SU-DHL-6 (cell line): Measurements from ENCODE around the gene KCNJ1.

Experiments
- EZH2phosphoT487 ChIP-seq: fragments of 200-600 bp; sonication (generic), shearing (Covaris generic); conservative IDR thresholded peaks from 2 replicates; pipeline ENCODE4 v1.6.1; 2018; ENCODE audit warnings: mild to moderate bottlenecking, antibody characterized with exemption, low read length, moderate library complexity, mixed read lengths
- TF ChIP-seq, protein P1 (sequence below): fragments of 200-600 bp; sonication (generic); IDR thresholded peaks from one replicate; pipeline ENCODE4 v1.5.1; 2017; ENCODE audit warnings: antibody characterized with exemption, mild to moderate bottlenecking, low read length, moderate library complexity; ENCODE audit not compliant: insufficient read depth, poor library complexity, severe bottlenecking

DNA sequence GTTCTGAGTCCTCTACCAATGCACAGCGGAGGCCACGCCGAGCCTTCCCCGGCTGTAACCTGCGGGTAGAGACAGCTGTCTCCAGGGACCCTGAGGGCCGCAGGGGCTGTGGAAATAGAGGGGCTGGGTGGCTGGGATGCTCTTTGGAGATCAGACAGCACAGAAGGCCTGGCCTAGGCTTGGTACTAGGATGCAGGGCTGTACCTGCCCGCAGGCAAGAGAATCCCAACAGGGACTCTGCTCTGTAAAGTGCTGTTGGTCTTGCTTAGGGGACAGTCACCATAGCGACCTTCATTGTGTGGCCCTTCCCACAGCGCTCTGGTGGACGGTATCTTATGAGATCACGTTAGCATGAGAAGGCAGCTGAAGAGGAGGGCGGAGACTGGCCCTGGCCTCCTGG, 12.7 kb upstream of the KCNJ1 start:
- TF ChIP-seq, protein P1, sequence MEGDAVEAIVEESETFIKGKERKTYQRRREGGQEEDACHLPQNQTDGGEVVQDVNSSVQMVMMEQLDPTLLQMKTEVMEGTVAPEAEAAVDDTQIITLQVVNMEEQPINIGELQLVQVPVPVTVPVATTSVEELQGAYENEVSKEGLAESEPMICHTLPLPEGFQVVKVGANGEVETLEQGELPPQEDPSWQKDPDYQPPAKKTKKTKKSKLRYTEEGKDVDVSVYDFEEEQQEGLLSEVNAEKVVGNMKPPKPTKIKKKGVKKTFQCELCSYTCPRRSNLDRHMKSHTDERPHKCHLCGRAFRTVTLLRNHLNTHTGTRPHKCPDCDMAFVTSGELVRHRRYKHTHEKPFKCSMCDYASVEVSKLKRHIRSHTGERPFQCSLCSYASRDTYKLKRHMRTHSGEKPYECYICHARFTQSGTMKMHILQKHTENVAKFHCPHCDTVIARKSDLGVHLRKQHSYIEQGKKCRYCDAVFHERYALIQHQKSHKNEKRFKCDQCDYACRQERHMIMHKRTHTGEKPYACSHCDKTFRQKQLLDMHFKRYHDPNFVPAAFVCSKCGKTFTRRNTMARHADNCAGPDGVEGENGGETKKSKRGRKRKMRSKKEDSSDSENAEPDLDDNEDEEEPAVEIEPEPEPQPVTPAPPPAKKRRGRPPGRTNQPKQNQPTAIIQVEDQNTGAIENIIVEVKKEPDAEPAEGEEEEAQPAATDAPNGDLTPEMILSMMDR, result no peak
- TF ChIP-seq EZH2phosphoT487, result no peak
